ENCODE measurements around the gene CIC. TPM values are rescaled to one million over a fixed set of nuclear protein-coding genes. Genes with fewer than 3 reads are reported as not detected.

CIC gene
- total and polyA plus RNA-seq, 2 of the 13 experiments (the other 11 are each of a cell fraction or from before 2014, with no cell fraction given), result 5.9 to 8.0 TPM

DNA sequence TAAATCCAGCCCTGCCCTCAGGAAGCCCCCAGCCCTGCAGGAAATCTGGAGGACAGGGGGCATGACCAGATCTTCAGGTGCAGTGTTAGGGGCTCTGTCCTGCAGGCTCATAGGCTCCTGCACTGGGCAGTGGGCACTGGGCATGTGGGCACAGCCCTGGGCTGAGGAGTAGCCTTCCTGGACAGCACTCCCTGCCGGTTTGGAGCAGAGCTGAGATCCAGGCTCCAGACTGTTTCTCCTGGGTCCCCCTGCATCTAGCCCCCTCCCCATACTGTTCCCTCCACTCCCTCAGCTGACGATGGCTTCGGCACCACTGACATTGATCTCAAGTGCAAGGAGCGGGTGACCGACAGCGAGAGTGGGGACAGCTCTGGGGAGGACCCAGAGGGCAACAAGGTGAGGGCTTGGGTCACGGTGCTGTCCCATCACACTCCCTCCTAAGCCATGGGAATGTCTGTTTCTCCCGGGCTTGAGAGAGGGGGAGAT, 20.5 kb downstream of the CIC start:
- DNase-seq (ENCODE audit: low spot score), result no peak
- ATAC-seq, result no peak
- TF ChIP-seq REPIN1 (CRISPR knock-in tag; IDR thresholded peaks at IDR 0.05; ENCODE audit: borderline replicate concordance, low read depth), result no peak
- no peak for TF ChIP-seq GTF2F1 (IDR thresholded peaks at IDR 0.05; ENCODE audit: low read length)
- TF ChIP-seq PPARG (CRISPR knock-in tag; conservative IDR thresholded peaks at IDR 0.05), result no peak
- no peak for TF ChIP-seq ZNF891 (CRISPR knock-in tag; IDR thresholded peaks at IDR 0.05)
- no peak for TF ChIP-seq ZNF576 (CRISPR knock-in tag; IDR thresholded peaks at IDR 0.05)
- TF ChIP-seq, protein P1, sequence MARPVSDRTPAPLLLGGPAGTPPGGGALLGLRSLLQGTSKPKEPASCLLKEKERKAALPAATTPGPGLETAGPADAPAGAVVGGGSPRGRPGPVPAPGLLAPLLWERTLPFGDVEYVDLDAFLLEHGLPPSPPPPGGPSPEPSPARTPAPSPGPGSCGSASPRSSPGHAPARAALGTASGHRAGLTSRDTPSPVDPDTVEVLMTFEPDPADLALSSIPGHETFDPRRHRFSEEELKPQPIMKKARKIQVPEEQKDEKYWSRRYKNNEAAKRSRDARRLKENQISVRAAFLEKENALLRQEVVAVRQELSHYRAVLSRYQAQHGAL (CRISPR knock-in tag; IDR thresholded peaks at IDR 0.05; ENCODE audit: not compliant biosample characterization), result no peak
- TF ChIP-seq KDM2A (CRISPR knock-in tag; IDR thresholded peaks at IDR 0.05; ENCODE audit: borderline replicate concordance, low read depth), result no peak
- no peak for TF ChIP-seq ZNF414 (CRISPR knock-in tag; IDR thresholded peaks at IDR 0.05)
- FAIRE-seq, result no peak
- H3K27ac ChIP-seq (ENCODE audit: extremely low read length, insufficient read depth, low read length), result no peak overlapping the region
- peaks cover 17% of the 10 kb centered on the region for H3K4me1 ChIP-seq (ENCODE audit: insufficient read depth, low read length)
- intact Hi-C loops (cut with micrococcal nuclease; ENCODE audit: unreplicated experiment), result loop anchor here (2.0 kb wide), 1 partner anchor 155 kb away; no protein-coding TSS in a partner anchor
- no peak overlapping the region for H3K9ac ChIP-seq (ENCODE audit: insufficient read depth, low read depth, low read length)
- H3K79me2 ChIP-seq (ENCODE audit: insufficient read depth, low read length), result peaks cover 17% of the 10 kb centered on the region
- no TSS peak for BruUV-seq (replicated peaks)
- no peaks in the 10 kb centered on the region; a peak in 1 of 5 replicates for H3K27me3 ChIP-seq (ENCODE audit: control insufficient read depth in 1 of 2, insufficient read depth in 2 of 2, low read length in 2 of 2)
- H3K36me3 ChIP-seq (replicated peaks in 1 of 2; ENCODE audit: control insufficient read depth in 1 of 2, insufficient read depth in 2 of 2, low read length in 2 of 2), result peaks cover 32 to 75% of the 10 kb centered on the region in 2 experiments; a peak in 4 of 5 replicates
- POLR2A ChIA-PET, result interaction anchor here (1.4 kb wide), 1 partner anchor 47 kb away, joined by 7 read pairs; no protein-coding TSS in a partner anchor
- no peaks in the 10 kb centered on the region for H3K9me3 ChIP-seq (ENCODE audit: low read length)
- H3K4me3 ChIP-seq (replicated peaks in 1 of 3; ENCODE audit: insufficient read depth in 1 of 3, low read depth in 2 of 3, low read length in 3 of 3), result no peak overlapping the region
- no peak overlapping the region for H3K4me2 ChIP-seq (ENCODE audit: low read depth, low read length)
- H2AFZ ChIP-seq (ENCODE audit: low read length), result no peak overlapping the region
- CTCF ChIA-PET (ENCODE audit: low intra/inter-chr PET ratio, low total read pairs), result interaction anchor here (2.1 to 3.1 kb wide), 3 partner anchors 10 to 156 kb away, joined by 7 to 34 read pairs (median 9); no protein-coding TSS in a partner anchor
- peaks cover 10% of the 10 kb centered on the region; the same call in 1 of the 2 replicates for H4K20me1 ChIP-seq (ENCODE audit: insufficient read depth, low read length)
- in situ Hi-C loops (cut with HindIII; ENCODE audit: extremely low pct_ligation_motif_present, low pct_unique_long_range_greater_than_20kb), result loop anchor here (5.0 kb wide), 2 partner anchors 37 to 157 kb away; partner anchors contain the start of gene POU2F2
- WGBS (ENCODE audit: low lambda C conversion rate), result 78% methylated on average over 3 of the region's 8 CpGs
